Activated CD8-positive, alpha-beta memory T cell treated with anti-CD3 and anti-CD28 coated beads, Interleukin-2, amount 50 U/mL, for 1 hour (primary cell): ENCODE results near the gene ADH5.
"Not testable (repeated sequence)": the region's sequence is repeated elsewhere in the genome, so short reads cannot be mapped to it uniquely, and the experiment has no call there.

Source experiments
- DNase-seq: peaks from one replicate; pipeline ENCODE4 v3.0.0-alpha.2; 2020; ENCODE audit errors: extremely low read depth

Gene ADH5

DNA sequence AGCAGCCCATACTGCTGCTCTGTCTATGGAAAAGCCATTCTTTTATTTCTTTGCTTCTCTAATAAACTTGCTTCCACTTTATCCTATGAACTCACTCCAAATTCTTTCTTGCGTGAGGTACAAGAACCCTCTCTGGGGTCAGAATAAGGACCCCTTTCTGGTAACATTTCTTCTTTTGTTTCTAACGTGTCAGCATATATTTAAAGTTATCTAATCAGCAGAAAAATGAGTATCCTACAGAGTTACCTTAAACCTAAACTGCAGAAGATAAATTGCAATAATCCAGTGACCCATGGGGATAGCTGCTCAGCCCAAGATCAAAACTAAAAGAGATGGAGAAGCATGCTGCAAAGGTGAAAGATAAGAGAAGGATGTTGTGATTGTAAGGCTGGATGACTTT lies 4.0 kb downstream of the ADH5 start:
- no peak for DNase-seq

- no peak for DNase-seq
Observed at GRCh38 chr4:99082192-99082591, 6.4 kb downstream of the ADH5 start.

GRCh38 chr4:99080869-99081268 lies 7.7 kb downstream of the ADH5 start:
- not testable (repeated sequence) for DNase-seq

DNA sequence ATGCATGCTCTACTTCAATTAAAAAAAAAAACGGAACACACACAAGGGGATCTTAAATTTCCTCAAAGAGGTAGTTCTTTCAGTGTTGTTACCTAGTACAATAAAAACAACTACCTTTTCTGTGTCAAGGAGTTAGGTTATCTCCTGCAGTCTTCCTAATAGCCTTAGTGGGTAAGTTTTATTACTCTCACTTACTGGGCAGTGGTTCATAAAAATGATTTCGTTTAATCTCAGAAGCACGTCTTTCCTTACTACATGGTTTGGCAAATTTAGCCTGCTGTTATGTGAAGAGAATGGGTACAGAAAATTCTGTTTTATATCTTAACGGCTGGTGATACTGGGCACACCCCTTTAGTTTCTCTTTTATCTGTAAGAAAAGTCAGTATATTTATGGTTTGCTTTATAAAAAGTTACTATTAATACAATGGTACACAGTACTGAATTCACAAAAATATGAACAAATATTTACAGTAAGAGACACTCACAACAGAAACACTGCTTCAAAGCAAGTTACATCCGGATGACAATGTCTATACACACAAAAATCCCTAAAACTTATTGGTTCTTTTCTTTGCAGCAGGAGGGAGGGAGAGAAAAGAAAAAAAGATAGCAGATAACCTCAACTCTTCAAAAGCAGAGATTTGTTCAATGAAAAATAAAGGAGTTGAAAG lies 8.8 kb downstream of the ADH5 start:
- no peak for DNase-seq

GRCh38 chr4:99078931-99079624 lies 9.5 kb downstream of the ADH5 start:
- DNase-seq = no peak

GRCh38 chr4:99078336-99078735 lies 10.3 kb downstream of the ADH5 start:
- DNase-seq = no peak

- no peak for DNase-seq
Observed at GRCh38 chr4:99077177-99077576, 11.4 kb downstream of the ADH5 start.

DNA sequence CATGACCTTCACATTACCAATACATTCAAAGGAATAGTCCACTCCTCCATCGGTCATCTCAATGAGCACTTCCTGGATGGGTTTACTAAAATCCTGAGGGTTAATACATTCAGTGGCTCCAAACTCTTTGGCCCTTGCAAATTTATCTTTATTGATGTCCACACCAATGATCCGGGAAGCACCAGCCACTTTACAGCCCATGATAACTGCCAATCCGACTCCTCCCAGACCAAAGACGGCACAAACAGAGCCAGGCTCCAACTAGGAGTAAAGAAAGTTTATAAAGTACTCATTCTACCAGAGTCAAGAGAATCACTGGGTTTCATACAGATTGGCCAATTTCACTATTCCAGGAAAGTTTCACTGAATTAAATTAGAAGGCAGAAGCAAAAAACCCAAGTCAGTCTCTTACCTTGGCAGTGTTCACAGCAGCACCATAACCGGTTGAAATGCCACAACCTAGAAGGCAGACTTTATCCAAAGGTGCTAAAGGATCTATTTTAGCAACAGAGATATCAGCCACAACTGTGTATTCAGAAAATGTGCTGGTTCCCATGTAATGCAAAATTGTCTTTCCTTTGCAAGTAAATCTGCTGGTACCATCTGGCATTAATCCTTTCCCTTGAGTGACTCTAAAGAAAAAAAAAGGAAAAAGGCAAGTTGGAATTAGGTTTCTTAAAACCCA lies 12.2 kb downstream of the ADH5 start:
- DNase-seq = no peak

DNA sequence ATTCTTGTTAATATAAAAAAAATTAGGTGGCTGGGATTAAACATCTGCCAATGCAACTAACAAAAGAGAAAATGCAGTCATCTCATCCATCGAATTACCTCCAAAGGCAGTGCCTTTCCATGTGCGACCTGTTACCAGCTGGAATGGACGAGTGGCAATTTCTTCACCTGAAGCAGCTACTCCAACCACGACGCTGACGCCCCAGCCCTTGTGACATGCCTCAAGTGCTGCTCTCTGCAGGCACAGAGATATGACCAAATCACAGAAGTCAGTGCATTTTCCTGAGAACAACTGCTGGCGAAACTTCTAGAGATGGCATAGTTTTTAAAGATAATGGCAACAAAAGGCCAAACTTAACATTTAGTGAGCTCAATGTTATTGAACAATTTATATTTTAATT lies 13.8 kb downstream of the ADH5 start:
- DNase-seq = no peak

DNA sequence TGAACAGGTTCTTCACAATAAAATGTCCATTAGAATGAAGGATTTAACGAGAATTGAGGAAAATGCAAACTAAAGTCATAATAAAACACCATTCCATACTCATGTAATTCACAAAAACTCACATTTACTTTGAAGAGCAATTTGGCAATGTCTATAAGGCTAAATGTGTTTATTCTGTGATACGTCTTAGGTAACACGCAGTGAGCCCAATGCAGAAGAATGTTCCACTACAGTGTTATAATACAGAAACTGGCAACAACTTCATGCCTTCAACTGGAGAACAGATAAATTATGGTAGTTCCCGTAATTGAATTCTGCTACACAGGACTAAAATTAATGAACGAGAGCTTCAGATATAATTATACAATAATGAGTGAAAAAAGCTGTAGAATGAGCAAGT lies 17.4 kb downstream of the ADH5 start:
- no peak for DNase-seq

DNA sequence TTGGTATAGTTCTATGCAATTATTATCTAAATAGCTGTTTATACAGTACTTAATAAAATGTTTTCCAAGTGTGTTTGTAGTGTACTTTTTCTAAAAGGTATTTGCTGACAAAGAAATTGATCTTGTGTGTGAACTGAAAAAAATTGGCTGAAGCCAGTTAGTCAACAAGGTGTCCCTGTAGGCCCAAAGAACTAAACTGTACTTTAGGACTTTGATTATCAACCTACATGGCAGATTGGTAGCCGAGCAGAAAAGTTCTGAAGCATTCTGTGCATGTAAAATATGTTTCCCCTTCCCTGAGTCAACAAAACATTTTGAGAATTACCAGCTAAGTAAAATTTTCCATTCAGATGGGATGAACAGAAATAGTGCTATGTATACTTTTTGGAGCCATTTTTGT lies 21.0 kb downstream of the ADH5 start:
- DNase-seq = no peak

GRCh38 chr4:99065521-99065920 lies 23.1 kb downstream of the ADH5 start:
- not testable (repeated sequence) for DNase-seq

- no peak for DNase-seq
Observed at GRCh38 chr4:99062120-99062519, 26.5 kb downstream of the ADH5 start.

DNA sequence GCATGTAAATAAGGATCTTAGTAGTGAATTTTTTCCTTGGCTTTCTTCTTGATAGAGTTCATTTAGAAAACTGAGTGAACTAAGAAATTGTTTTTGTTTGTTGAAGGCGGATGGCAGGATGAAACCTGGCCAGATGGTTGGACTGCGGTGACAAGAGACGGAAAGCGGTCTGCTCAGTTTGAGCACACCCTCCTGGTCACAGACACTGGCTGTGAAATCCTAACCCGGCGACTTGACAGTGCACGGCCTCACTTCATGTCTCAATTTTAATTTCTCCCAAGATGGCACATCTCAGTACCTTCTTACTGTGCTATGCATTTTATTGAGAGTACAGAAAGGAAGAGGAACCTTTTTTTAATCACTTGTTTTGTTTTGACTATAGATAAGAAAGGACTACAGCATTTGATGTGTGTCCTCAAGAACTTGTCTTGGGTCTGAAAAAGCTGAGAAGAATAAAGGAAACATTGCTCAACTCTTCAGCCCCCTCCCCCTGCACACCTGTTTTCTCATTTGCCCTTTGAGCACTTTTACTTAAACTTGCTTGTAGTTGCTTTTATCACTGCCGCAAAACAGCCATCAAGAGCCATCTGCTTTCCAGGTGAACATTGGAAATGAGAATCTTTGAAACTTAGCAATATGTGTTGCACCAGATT lies 27.4 kb downstream of the ADH5 start:
- no peak for DNase-seq

DNA sequence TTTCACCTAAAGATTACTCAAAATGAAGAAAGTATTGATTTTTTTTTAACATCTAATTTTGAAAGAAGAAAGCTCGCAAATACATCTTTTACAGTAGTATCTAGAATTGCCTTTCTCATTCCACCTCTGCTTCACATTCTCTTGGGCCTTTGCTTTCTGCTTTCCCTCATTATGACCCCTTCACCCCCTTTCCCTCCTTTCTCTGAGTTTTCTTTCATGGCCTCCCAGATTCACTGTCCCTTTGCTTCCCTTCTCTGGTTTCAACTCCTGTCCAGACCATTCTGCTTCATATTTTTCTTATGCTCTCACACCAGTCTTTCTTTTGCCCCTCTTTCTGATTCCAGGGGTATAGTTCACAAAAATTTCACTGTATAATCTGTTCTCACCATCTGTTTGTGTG lies 29.0 kb downstream of the ADH5 start:
- DNase-seq = no peak

DNA sequence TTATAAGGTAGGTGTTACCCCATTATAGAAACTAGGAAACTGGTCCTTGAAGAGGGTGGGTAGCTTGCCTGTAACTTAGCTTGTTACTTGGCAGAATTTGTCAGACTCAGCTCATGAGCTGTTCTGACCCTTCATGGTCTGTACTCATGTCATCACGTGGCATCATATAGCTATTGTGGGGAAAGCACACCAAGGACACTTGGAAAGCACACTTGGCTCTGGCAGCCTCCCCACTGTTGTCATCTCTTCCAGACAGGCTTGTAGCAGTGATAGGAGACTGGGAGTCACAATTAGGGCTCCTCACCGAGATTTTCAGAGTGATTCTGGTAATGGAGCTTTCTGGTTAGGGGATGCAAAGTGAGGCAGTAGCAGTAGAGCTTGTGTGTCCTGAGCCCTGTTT lies 30.4 kb downstream of the ADH5 start:
- DNase-seq = no peak

DNA sequence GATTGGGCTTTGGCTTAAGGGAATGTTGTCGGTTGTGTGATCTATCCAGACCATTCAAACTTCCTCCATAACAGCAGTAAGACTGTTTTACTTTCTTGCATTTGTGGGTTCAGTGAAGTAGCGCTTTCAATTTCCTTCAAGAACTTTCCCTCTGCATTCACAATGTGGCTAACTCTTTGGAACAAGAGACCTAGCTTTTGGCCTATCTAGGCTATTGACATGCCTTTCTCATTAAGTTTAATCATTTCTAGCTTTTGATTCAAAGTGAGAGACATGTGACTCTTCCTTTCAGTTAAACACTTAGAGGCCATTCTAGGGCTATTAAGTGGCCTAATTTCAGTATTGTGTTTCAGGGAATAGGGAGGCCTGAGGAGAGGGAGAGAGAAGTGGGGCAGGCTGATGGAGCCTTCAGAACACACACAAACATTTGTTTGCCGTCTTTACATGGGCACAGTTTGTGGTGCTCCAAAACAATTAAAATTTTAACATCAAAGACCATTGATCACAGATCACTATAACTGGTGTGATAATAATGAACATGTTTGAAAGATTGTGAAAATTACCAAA lies 34.1 kb downstream of the ADH5 start:
- DNase-seq = no peak

DNA sequence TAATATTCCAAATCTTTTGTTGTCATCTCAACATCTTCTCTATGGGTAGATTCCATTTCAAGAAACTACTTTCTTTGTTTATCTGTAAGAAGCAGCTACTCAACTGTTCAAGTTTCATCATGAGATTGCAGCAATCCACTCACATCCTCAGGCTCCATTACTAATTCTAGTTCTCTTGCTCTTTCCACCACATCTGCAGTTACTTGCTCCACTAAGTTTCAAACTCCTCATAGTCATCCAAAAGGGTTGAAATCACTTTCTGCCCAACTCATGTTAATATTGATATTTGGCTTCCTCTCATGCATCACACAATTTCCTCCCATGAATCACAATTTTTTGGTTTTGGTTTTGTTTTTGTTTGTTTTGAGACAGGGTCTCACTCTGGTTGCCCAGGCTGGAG lies 35.7 kb downstream of the ADH5 start:
- no peak for DNase-seq

- DNase-seq = no peak
Observed at GRCh38 chr4:99047710-99048109, 40.9 kb downstream of the ADH5 start.

DNA sequence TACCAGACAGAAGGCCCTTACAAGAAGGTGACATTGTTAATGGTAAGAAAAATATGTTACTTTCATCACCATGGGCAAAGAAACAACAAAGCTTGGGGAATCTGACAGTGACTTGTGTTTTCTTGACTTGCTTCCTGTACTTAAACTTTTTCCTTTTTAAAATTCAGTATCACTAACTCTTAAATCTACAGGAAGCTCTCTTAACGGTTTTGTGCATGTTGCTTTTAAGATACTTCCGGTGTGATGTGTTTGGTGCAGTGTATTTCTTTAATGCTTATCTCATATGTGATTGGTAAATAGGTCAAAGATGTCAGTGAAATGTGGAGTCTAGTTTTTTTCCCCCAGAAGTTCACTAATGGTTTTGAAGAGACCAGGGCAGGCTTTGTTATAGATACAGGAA lies 45.2 kb downstream of the ADH5 start:
- no peak for DNase-seq

GRCh38 chr4:99038213-99038612 lies 50.4 kb downstream of the ADH5 start:
- no peak for DNase-seq

DNA sequence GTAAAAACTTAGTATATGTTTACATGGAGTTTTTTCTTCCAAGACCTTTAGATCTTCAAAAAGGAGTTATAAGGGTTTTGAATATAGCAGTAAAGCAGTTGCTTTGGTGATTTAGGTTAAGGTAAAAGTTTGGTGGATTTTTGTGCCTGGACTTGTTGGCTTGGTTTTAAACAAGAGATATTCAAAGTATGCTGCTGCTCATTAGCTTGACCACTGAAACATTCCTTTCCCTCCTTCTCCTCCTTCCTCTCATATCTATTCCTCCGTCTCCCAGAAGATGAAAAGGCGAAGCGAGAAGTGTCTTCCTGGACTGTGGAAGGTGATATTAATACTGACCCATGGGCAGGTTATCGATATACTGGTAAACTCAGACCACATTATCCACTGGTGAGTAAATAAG lies 54.6 kb downstream of the ADH5 start:
- no peak for DNase-seq
